CD1c-positive myeloid dendritic cell (primary cell): ENCODE data around the gene BCAR3.

Source experiments
- DNase-seq: peaks from one replicate; pipeline ENCODE4 v3.0.0-alpha.2; 2016; ENCODE audit errors: extremely low spot score

Gene BCAR3

GRCh38 chr1:93681101-93681988 lies at the start of gene BCAR3:
BCAR3 (minus strand) TSS chr1:93681837; CDS start chr1:93674930, 6,907 bp downstream.
- peak; percentile 85 for DNase-seq

GRCh38 chr1:93730621-93731020 lies 49.0 kb upstream of the BCAR3 start:
- no peak for DNase-seq

- DNase-seq: peak; percentile 51
These were observed 48.3 kb upstream of the BCAR3 start for GRCh38 chr1:93729906-93730305.

GRCh38 chr1:93729502-93729901 lies 47.9 kb upstream of the BCAR3 start:
- DNase-seq: peak; percentile 26

DNA sequence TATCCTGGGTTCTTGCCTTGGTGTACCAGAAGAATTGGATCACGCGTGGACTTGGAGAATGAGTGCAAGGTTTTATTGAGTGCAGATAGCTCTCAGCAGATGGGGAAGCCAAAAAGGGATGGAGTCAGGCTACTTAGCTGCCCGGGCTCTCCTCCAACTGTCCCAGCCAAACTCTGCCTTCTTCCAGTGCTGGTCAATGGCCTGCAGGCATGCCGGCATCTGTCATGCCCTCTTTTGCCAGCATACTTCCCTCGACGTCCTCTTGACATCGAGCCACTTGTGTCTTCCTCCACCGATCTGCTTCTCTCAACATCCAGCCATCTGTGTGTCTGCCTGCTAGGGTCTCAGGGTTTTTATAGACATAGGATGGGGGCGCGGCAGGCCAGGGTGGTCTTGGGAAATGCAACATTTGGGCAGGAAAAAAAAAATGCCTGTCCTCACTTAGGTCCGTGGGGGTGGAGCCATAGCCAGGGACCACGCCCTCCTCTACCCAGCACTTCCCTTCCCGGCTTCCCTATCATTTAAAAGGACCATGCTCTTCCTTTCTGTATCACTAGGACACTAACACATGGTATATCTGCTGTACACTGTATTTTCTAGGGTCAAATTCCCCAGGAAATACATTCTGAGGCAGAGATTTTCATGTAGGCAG lies 47.0 kb upstream of the BCAR3 start:
- peak; percentile 9 for DNase-seq

DNA sequence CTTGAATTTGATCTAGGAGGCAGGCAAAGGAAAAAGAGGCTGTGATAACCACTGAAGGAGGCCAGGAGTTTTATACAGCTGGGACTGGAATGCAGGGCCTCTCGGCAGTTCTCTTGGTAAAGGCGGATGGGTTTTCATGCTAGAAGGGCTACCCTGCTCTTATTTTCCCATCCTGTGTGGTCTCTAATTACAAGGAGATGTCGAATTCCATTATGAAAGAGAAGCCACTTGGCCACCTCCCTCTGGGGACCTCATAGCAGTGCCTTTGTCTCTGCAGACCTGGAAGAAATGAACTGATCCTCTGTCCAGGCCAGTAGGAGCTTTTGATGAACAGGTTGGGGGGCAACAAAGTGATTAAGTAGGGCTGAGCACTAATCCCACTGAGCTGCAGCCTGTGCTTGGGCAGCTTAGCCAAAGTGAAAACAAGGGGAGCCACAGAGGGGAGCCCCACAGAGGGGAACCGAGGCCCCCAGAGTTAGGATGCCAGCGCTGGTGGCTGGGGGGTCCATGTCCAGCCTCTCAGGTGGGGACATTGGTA lies 42.2 kb upstream of the BCAR3 start:
- no peak for DNase-seq

GRCh38 chr1:93723110-93723509 lies 41.5 kb upstream of the BCAR3 start:
- DNase-seq: no peak

- no peak for DNase-seq
These were observed 40.7 kb upstream of the BCAR3 start for GRCh38 chr1:93722081-93723031.

DNA sequence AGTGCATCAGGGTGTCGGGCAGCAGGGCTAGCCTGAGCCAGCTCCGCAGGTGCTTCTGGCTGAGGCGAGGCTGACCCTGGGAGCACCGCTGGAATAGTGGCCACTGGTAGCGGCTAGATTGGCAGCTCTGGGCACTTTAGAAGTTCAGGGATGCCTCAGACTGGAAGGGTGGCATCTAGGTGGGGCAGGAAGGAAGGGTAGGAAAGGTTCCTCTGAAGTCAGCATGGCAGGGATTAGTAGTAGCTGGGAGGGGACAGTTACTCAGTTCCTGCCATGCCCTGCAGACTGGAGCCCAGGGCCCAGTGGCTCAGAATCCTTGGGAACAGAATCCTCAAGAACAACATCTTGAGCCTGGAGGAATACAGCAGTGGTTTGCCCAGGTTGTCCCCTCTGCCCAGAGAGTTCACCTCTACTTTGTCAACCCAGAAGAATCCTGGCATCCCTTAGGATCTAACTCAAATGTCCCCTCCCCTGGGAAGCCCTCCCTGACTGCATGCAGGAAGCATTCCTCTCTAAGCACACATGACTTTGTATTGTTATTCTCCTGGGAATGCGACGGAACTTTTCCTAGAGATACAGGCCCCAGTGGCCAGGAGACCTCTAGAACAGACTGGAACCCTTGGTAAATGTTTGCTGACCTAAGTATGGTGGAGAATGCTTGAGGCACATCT lies 39.5 kb upstream of the BCAR3 start:
- DNase-seq: no peak

DNA sequence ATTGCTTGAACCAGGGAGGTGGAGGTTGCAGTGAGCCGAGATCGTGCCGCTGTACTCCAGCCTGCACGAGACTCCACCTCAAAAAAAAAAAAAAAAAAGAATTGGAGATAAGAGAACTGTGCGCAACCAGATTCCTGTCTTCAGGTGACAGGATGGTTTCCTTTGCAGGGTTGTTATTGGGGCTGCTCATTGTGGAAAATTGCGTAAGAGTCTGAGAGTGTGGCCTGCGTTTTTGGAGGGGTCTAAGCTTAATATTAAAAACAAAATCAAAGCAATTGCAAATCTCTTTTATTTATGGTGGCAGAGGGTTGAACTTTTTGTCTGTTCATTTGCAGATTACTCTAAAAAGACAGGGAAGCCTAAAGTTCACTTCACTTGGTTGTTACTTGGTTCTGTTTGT lies 36.0 kb upstream of the BCAR3 start:
- DNase-seq: no peak

- DNase-seq: no peak
These were observed 35.3 kb upstream of the BCAR3 start for GRCh38 chr1:93716941-93717368.

GRCh38 chr1:93716163-93716562 lies 34.5 kb upstream of the BCAR3 start:
- no peak for DNase-seq

- DNase-seq: no peak
These were observed 34.0 kb upstream of the BCAR3 start for GRCh38 chr1:93715529-93716126.

- no peak for DNase-seq
These were observed 32.7 kb upstream of the BCAR3 start for GRCh38 chr1:93714356-93714755.

DNA sequence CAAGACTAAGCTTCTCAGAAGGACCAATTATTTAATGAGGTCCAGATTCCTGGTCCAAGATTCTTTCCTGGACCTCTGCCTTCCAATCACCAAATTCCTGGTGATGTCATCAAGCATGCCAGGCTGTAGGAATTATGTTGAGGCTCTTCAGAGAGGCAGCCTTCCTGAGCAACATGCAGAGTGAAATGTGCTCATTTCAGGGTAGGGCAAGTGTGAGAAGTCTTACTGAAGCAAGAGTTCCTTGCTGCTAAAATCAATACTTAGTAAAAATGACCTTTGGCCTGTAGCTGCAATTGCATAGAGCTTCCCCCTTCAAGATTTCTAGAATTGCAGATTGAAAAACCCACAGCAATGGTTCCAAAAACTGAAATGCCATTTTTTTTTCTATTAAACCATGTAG lies 31.7 kb upstream of the BCAR3 start:
- DNase-seq: no peak

GRCh38 chr1:93712741-93713140 lies 31.1 kb upstream of the BCAR3 start:
- DNase-seq: no peak

DNA sequence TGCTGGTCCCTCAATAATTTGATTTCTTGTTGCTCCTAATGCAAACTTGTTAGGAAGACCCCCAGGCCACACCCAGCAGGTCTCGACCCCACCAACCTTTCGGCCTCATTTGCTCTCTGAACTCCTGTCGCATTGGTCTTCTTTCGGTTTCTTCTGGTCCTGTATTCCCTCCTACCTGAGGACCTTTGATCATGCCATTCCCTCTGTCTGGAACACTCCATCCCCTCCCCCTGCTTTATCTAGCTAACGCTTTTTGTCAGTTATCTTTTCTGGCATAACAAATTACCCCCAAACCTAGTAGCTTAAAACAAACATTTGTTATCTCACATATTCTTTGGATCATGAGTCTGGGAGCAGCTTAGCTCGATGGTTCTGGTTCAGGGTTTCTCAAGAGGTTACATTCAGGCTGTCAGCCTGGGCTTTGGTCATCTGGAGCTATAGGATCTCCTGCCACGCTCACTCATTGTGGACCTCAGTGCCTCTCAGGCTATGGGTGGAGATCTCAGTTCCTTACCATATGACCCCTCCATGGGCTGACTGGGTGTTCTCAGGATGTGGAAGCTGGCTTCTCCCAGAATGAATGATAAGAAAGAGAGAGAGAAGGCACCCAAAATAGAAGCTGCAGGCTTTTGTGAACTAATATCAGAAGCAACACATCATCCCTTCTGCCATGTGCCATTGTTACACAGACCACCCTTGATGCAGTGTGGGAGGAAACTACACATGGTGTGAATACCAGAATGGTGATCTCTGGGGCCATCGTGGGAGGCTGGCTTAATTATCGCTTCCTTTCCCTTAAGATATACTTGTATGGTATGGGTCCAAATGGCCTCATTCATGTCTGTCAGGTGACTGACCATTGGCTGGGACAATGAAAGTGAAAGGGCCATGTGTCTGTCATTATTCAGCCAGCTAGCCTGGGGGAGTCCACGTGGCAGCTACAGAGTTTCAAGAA lies 29.1 kb upstream of the BCAR3 start:
- DNase-seq: peak; percentile 58

DNA sequence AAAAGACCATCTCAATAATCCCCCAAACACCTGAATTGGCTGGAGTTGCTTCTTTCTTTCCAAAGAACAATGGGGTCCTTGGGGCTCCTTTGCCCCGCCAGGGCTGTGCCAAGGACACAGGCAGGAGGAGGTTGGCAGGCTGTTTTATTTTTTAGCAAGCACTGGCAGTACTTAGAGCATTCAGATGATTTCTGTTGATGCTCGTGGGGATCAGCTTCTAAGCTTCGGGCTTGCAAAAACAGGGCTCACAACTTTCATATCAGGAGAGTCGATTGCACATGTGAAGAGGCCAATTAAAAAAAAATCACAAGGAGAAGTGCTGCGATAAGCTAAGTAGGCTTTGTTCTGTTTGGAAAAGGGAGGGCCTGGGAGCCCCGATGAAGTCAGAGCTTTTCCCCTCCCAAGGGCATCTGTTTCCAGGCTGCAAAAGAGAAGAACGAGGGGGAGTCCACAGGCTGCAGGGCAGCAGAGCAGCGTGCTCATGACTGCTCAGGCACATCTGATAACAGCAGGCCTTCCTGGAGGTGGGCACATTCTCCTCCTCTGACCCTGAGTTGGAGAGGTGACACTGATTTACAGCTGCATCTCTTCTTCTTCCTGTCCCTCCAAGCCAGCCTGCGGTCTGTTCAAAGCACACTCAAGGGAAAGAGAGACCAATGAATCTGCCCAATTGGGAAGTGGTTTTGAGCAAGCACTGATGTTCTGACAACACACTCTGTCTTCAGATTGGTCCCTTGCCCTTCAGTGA lies 27.3 kb upstream of the BCAR3 start:
- peak; percentile 56 for DNase-seq

DNA sequence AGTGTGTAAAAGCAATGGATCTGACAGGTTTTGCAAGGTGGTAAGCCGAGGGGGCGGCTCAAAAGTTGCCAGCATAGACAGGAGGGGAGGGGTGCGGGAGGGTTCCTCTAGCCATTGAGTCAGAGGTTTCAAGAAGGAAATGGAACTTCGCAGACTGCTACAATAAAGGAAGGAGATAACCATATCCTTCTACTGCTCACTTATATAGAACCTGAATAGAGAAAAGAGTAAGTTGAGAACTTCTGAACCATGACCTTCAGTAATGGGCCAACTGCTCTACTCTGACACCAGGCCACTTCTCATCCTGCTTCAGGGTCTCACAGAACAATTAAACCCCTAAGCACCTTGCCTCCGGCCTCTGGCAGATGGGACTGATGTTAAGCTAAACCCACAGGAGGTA lies 26.3 kb upstream of the BCAR3 start:
- DNase-seq: peak; percentile 85
